Esophagus squamous epithelium (tissue), 5 donors: ENCODE measurements around the gene ADAMTS12. TPM values are rescaled to one million over a fixed set of nuclear protein-coding genes. Genes with fewer than 3 reads are reported as not detected.

Experiments
- DNase-seq: peaks from one replicate; lab custom pipeline; 2025; lab: John Stamatoyannopoulos, UW
- H3K27ac ChIP-seq, 4 donors: fragments of 200-600 bp; sonication (generic); one replicate each; pipeline ENCODE4 v1.5.1; 2016 to 2019; ENCODE audit warnings: mild to moderate bottlenecking in 1 of 4
- H3K27me3 ChIP-seq, 4 donors: fragments of 200-600 bp; sonication (generic); 1 replicate in 3 of 4; 2 replicates in 1 of 4; pipeline versions ENCODE4 v1.5.1 to v1.6.0; 2017 to 2021; ENCODE audit warnings: antibody characterized with exemption in 1 of 4
- H3K36me3 ChIP-seq, 3 donors: fragments of 200-600 bp; sonication (generic); one replicate each; pipeline ENCODE4 v1.5.1; 2016 to 2019
- H3K4me1 ChIP-seq, 3 donors: fragments of 200-600 bp; sonication (generic); one replicate each; pipeline ENCODE4 v1.5.1; 2017 to 2019
- H3K4me3 ChIP-seq, 4 donors: fragments of 200-600 bp; sonication (generic); 1 replicate in 3 of 4; 2 replicates in 1 of 4; pipeline ENCODE4 v1.5.1; 2016 to 2019; ENCODE audit warnings: mild to moderate bottlenecking in 2 of 4, moderate library complexity in 1 of 4
- H3K9me3 ChIP-seq, 3 donors: fragments of 200-600 bp; sonication (generic); one replicate each; pipeline ENCODE4 v1.5.1; 2016 to 2019
- POLR2A ChIP-seq, 4 donors: fragments of 450-650 bp; IDR thresholded peaks; one replicate each; pipeline ENCODE4 v1.6.1; 2017; ENCODE audit warnings: antibody characterized with exemption in 4 of 4, mild to moderate bottlenecking in 4 of 4, moderate library complexity in 3 of 4
- WGBS, 2 donors: methylation state at CpG; one replicate each; pipeline ENCODE4 v1.1.5; 2018; 5-methylcytosine and 5-hydroxymethylcytosine counted together
- intact Hi-C: fragments of 100-400 bp; cut with DNase I; formaldehyde crosslinking; loops from one replicate; pipeline ENCODE4 v1.15.0; 2022
- total RNA-seq, 4 donors: library from RNA; depleted of rRNA; stranded (reverse); fragments of >200 nt; gene quantifications; one replicate each; pipeline ENCODE4 v1.1.0, GENCODE V29; 2016
- TF ChIP-seq, protein P1 (sequence below), 6 experiments: fragments of 450-650 bp in 4 of 6; fragments of 200-600 bp in 2 of 6; sonication (generic) in 2 of 6; IDR thresholded peaks; one replicate each; pipeline ENCODE4 v1.5.1; 2016 to 2019; ENCODE audit warnings: antibody characterized with exemption in 6 of 6, mild to moderate bottlenecking in 4 of 6, moderate library complexity in 4 of 6
- donor health status: DM: yes; HTN: yes; CAD: no.

Gene ADAMTS12
- total RNA-seq, 4 donors from 2014 or later: 0.73 to 1.3 (median 0.76) TPM; not detected in 1

DNA sequence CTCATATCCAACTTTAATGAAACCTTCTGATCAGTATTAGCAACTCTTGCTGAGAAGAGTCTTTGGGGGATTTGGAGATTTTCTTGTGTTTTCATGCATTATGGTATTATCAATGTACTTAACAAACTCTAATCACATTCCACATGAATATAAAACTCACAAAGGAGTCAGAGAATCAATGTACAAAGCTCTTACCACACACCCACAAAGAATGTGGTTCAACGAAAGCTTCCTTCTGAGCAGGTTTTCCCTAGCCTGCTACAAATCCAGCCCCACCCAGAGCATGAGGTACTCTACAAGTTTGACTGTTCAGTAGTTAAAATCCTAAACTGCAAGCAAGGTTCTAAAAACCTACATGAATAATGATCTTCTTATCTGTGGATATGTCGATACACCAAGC is 240.9 kb downstream of the ADAMTS12 start:
- no peak for TF ChIP-seq POLR2A (IDR thresholded peaks at IDR 0.05)
- TF ChIP-seq, protein P1, sequence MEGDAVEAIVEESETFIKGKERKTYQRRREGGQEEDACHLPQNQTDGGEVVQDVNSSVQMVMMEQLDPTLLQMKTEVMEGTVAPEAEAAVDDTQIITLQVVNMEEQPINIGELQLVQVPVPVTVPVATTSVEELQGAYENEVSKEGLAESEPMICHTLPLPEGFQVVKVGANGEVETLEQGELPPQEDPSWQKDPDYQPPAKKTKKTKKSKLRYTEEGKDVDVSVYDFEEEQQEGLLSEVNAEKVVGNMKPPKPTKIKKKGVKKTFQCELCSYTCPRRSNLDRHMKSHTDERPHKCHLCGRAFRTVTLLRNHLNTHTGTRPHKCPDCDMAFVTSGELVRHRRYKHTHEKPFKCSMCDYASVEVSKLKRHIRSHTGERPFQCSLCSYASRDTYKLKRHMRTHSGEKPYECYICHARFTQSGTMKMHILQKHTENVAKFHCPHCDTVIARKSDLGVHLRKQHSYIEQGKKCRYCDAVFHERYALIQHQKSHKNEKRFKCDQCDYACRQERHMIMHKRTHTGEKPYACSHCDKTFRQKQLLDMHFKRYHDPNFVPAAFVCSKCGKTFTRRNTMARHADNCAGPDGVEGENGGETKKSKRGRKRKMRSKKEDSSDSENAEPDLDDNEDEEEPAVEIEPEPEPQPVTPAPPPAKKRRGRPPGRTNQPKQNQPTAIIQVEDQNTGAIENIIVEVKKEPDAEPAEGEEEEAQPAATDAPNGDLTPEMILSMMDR (IDR thresholded peaks at IDR 0.05): no peak
- no peak for DNase-seq
- Histone ChIP-seq H3K4me1 (peaks cover 0 to 22% (median 0%) of the 10 kb centered on the region in 3 donors), H3K36me3 (no peaks in the 10 kb centered on the region), H3K27me3 (no peaks in the 10 kb centered on the region), H3K4me3 (no peak overlapping the region), H3K9me3 (no peaks in the 10 kb centered on the region), H3K27ac (no peak overlapping the region)
- intact Hi-C loops: no loop called here
- 61 to 70% methylated on average over 2 of the region's 2 CpGs for WGBS, 2 donors

DNA sequence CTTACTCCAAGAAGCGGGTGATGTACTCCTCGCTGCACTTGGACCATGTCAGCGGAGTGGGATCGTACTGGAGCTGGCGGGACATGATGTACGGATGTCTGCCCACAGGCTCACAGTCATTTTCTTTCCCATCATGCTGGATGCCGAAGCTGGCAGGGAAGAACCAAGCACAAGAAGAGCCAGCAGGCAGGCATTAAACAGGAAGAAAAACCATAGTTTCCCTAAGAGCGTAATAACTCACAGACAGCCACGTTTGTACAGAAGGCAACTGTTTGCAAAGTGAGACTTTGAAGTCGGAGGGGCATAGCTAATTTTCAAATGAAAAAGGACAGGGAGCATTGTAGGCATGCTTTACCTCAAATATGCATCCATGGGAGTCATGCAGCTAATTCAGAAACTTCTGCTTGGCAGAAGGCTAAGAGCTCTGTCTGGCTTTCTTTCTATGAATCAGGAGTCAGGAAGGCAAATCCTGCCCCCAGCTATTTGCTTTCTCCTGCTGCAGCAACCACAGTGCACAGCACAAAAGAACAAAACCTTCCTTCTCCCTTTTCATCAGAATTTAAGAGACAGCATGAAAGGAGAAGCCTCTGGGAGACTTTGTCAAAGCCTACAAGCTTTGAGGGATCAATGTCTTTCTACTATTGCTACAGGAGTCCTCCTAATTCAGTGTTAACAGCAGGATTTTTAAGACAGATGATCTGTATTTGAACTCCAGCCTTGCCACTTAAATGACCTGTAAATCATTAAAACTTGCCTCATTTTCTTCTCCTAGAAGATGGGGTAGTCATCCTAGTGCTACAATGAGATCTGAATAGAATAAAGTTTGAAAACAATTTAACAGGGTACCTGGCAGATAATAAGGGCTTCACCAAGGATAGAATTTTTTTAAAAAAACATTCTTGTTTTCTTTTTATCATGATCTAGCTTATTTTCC is 242.0 kb downstream of the ADAMTS12 start:
- DNase-seq: no peak
- no peak overlapping the region for H3K27ac ChIP-seq
- no peaks in the 10 kb centered on the region for H3K9me3 ChIP-seq
- H3K27me3 ChIP-seq: no peaks in the 10 kb centered on the region
- intact Hi-C loops: no loop called here
- no peaks in the 10 kb centered on the region for H3K36me3 ChIP-seq
- peaks cover 0 to 22% (median 0%) of the 10 kb centered on the region in 3 donors for H3K4me1 ChIP-seq
- TF ChIP-seq POLR2A (IDR thresholded peaks at IDR 0.05): no peak
- TF ChIP-seq, protein P1 (IDR thresholded peaks at IDR 0.05): no peak
- no peak overlapping the region for H3K4me3 ChIP-seq
- WGBS, 2 donors: 41 to 45% methylated on average over 4 to 10 of the region's 10 CpGs

DNA sequence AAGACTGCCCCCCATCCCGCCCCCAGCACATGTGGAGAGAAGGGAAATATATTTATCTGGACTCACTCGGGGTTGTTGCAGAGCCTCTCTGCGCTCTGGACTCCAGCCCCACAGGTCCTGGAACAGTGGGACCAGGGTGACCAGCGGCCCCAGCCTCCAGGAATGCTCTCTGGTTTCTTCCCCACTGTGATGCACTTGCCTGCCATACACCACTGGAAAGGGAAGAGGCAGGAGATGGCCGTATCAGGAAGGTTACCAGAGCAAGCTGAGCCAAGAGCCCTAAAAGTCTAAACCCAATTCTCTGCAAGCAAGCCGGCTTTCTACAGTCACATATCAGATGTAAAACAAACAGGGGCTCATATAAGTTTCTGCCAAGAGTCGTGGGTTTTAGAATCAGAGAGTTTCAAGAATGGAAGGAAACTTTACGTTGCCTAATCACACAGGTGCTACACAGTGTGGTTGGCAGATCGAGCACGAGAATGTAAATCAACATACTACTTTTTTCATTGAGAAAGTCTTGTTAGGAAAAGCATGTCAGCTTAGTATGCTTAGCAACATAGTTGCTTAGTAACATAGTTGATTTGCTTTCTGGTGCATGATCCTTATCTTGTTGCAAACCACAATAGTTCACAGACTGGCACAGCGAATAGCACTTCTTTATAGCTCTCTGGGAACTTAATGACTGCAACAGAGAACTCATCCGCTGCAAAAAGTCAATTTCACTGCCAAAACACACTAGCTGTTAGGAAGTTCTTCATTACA is 249.9 kb downstream of the ADAMTS12 start:
- no peak for DNase-seq
- intact Hi-C loops: no loop called here
- WGBS, 2 donors: 32 to 51% methylated on average over 9 to 10 of the region's 12 CpGs

DNA sequence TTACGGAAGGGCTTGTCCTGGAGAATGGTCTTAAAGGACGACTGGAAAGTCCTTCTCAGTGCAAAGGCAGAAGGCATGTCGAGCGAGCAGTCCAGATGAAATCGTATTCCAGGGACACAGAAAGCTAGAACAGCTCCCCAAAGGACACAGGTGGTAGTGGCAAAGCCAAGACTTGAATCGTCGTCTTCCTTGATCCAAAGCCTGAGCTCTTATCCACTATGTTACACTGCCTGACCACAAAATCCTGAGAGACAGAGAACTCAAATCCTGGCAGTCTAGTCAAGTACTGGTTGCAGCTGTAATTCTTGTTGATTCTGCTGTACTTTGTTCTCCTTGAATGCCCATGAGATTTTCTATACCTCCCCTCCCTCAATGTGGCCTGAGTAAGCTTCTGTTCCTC is 252.3 kb downstream of the ADAMTS12 start:
- DNase-seq: no peak
- Histone ChIP-seq H3K4me1 (no peaks in the 10 kb centered on the region), H3K4me3 (no peak overlapping the region), H3K36me3 (no peaks in the 10 kb centered on the region), H3K9me3 (no peaks in the 10 kb centered on the region), H3K27me3 (no peaks in the 10 kb centered on the region), H3K27ac (no peak overlapping the region)
- intact Hi-C loops: no loop called here
- TF ChIP-seq, protein P1 (IDR thresholded peaks at IDR 0.05): no peak
- no peak for TF ChIP-seq POLR2A (IDR thresholded peaks at IDR 0.05)
- WGBS, 2 donors: 73 to 77% methylated on average over 7 of the region's 7 CpGs

More for the DNA sequence above, 249.9 kb downstream of the ADAMTS12 start:
- Histone ChIP-seq H3K27me3 (no peaks in the 10 kb centered on the region), H3K9me3 (no peaks in the 10 kb centered on the region), H3K36me3 (no peaks in the 10 kb centered on the region), H3K4me3 (no peak overlapping the region), H3K27ac (no peak overlapping the region), H3K4me1 (no peaks in the 10 kb centered on the region)
- TF ChIP-seq, protein P1 (IDR thresholded peaks at IDR 0.05): no peak
- TF ChIP-seq POLR2A (IDR thresholded peaks at IDR 0.05): no peak

DNA sequence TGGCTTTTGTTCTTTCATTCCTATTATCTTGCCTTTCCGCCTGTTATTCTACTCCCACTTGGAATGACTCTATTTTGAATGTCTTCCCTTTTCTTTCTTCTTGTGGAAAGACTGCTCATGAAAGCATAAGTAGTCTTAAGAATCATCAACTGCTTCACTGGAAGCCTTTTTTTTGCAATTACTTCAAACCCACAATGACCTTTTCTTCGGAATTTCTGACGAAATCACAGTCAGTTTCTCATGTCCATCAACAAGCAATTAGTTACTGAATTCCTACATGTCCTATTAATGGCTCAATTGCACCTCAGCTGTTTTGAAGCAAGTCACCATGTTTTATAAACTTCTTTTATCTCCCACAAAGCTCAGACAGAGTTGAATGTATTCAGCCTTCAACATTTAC is 254.8 kb downstream of the ADAMTS12 start:
- Histone ChIP-seq H3K27ac (no peak overlapping the region), H3K9me3 (no peaks in the 10 kb centered on the region), H3K27me3 (no peaks in the 10 kb centered on the region), H3K4me3 (no peak overlapping the region), H3K36me3 (no peaks in the 10 kb centered on the region), H3K4me1 (no peaks in the 10 kb centered on the region)
- intact Hi-C loops: no loop called here
- 62 to 70% methylated on average over 3 of the region's 3 CpGs for WGBS, 2 donors
- TF ChIP-seq, protein P1 (IDR thresholded peaks at IDR 0.05): no peak
- TF ChIP-seq POLR2A (IDR thresholded peaks at IDR 0.05): no peak
- DNase-seq: no peak
